HG03175 (cell line): ENCODE results near the gene TRAF3.

Source experiments
- ATAC-seq: cut with Tn5 transposase; IDR thresholded peaks from one replicate; pipeline ENCODE4 v1.9.1; 2021; ENCODE audit warnings: mild to moderate bottlenecking, moderate library complexity; ENCODE audit not compliant: unreplicated experiment

The TRAF3 gene

GRCh38 chr14:102905116-102906108, 128.2 kb downstream of the TRAF3 start:
- no peak for ATAC-seq

DNA sequence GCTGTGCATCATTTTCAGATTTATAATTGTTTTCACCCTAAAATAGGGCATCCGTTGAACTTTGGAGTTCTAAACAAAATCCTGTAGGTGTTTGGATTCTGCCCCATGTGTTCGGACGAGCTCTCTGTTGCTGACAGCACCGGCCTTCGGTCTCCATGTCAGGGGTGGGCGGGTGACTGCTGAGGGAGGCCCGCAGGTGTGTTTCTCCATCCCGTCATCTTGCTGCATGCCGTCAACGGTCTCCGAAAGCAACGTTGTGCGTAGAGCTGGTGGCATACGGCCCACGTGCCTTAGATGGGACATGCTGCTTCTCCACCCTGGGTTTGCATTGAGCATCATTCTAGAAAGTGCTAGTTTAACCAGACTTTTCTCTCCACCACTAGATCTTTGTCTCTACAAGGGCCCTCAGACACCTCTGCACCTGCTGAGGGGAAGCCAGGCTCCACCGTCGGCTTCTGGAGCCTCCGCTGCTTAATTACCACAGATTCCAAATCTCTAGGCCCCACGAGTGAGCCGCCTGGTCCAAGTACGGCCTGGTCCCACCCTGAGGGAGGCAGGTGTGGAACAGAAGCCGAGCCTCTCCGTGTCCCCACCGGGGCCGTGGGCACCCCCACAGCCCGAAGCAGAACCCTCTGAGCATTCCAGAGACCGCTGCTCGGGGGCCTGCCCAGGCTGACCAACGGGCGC, 129.5 kb downstream of the TRAF3 start:
- no peak for ATAC-seq

DNA sequence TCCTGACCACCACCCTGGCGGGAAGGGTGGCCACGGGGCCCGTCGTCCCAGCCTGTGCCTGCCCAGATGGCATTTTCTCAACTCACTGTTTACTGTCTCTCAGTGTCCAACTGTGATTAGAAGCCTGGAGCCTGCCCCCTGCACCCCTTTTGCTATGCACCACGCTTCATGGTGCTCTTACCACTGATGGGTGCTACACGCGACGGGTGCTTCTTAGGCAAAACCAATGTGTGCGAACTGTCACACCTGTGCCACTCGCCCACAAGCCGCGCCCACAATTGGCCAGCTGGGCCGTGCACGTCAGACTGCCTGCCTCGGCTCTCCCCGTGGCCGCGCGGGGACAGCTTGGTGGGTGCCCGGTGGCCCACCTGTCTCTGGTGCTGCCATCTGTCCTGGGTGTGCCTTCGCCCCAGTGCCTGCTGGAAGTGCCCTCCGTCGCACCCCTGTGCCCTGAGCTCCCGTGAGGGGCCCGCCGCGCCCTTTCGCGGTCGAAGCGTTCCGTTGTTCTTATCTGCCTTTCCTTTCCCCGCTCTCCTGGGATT, 130.1 kb downstream of the TRAF3 start:
- ATAC-seq, result no peak

GRCh38 chr14:102907980-102908730, 130.9 kb downstream of the TRAF3 start:
- no peak for ATAC-seq

GRCh38 chr14:102908766-102909455, 131.7 kb downstream of the TRAF3 start:
- no peak for ATAC-seq

DNA sequence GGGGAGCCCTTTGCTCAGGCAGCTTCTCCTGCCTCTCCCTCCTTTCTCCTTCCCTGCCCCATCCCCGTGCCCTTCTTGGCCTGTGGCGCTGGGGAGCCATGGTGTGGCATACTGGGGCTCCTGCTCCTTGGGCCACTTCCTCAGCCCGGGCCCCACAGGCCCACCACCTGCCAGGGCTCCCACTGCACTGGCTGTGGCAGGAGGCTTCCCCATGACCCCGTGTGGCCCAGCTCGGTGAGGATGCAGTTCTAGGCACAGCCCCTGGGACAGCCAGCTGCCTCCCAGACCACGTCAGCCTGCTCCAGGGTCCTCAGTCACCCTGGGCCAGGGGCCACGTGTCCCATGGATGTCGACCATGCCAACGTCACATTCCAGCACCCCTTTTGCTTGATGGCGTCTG, 132.2 kb downstream of the TRAF3 start:
- no peak for ATAC-seq

GRCh38 chr14:102909911-102910310, 132.7 kb downstream of the TRAF3 start:
- ATAC-seq, result no peak

DNA sequence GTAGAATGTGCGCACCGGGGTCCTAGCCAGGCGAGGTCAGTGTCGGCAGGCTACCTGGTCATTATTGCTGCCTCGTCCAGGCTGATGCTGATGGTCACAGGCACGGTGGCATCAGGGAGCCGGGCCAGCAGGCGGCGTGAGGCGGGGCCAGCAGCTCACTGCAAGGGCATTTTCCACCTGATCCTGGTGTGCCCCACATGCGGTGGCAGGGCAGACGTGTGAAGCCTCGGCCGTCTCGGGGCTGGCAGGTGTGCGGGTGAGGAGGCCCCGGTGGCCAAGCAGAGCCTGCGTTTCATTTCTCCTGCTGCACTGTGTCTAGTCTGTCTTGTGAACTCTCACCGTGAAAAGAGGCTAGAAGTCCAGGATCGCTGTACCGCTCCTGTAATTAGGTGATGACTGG, 133.2 kb downstream of the TRAF3 start:
- ATAC-seq, result no peak

DNA sequence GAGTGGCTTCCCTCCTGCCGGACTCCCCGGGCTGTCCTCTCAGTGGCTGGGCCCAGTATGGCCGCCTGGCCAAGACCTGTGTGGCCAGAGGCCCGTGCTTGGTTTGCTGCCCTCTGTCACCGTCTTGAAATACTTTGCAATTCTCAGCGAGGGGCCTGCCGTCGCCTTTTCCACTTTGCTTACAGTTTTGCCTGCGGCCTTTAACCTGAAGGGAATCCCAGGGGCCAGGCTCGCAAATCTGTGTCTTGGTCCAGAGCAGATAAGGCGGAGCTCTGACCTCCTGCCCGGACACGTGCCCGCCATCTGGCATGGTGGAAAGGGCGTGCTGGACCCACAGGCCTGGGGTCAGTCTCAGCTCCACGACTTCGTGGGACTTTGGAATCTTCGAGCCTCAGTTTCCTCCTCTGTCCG, 134.3 kb downstream of the TRAF3 start:
- ATAC-seq, result no peak

DNA sequence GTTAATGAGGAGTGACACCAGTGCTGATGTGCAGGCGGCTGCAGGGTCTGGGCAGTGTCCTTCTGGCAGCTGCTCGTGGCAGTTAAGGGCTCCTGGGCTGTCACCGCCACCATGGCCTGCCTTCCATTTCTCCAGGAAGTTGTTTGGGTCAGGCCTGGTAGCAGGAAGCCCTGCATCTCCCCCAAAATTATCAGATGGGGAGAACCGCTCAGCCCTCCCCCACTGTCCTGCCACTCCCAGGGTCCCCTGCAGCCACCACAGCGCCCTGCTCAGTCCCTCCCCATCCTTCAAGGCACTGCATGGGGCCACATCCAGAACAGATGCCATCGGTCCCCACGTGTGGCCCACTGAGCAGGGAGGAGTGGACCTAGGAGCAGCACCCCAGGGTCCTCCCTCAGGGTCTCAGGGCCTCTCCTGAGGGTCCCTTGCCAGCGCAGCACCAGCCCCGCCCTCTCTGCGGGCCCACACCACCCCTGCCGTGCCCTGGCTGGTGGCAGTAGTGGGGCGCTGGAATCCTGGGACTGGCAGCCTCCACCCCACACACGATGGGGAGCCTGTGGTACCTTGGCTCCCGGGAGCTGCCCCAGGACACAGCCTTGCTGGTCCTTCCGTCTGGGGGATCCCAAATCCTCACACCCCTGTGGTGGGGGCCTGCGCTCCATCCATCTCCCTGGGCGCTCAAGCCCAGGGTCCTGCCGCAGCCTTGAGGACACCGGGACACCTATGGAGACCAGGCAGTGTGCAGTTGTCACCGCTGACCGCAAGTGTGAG, 134.9 kb downstream of the TRAF3 start:
- ATAC-seq, result no peak

DNA sequence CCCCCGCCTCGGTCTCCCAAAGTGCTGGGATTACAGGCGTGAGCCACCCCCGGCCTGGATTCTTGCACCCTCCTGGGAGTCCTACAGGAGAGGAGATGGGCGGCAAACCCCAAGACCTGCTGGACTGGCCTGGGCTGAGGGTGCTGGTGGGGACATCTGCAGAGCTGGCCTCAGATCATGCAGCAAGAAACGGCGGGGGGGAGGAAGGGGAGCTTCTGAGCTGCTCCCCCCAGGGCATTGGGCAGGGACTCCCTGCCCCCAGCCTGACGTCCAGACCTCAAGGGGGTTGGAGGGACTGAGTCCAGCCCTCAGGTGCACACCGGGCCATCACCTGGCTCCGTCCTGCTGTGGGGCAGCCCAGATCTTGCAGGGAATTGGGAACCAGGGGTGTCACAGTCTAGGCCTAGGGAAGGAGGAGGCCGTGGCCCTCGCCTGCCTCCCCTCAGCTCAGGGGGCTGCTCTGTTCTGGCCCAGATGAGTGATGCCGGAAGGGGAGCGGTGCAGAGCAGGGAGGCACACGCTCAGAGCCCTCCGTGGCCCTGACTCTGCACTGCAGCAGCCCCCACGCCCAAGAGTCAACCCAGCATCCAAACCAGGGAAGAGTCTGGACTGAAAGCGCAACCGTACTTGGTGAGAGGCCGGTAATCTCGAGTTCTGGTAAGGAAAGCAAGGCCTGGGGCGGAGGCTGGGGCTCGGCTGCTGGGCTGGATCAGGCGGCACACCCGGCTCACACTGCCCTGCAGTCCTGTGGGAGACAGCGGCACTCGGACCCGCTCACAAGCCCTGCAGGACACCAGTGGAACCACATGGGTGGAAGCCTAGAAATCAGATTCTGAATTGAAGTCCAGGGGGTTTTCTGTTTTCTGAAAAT, 136.3 kb downstream of the TRAF3 start:
- ATAC-seq, result no peak

- ATAC-seq, result no peak
Measured at GRCh38 chr14:102914474-102915291, 137.4 kb downstream of the TRAF3 start.

DNA sequence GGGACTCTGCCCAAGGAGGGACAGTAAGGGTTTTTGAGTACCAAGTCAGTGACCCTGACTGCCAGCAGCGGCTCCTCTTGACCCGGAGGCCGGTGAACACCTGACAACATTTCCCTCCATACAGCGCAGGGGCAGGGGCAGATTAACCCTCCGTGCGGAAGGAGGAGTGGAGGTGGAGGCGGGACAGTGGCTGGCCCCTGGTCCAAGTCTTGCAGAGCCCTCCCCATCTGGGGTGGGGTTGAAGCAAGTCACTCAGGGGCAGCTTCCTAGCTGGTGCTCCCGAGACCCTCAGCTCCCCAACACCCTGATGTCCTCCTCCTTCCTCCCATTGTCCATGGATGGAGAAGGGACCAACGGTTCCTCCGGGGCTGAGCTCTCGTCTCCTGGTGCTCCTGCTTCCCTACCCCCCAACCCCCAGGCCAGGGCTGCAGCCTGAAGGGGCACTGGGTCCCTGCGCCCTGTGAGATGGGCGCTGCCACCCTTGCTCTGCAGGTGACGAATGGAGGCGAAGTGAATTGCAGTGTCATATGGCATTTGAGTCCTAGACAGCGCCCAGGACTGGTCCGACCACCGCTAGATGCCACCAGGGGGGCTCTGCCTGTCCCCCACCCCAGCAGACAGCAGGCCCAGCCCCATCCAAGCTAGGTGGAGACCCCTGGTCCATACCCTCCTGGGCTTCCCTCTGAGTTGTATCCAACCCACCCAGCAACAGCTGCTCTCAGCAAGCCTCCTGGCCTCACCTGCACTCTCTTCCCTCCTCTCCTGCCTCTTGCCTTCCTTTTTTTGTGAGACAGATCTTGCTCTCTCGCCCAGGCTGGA, 138.3 kb downstream of the TRAF3 start:
- no peak for ATAC-seq

DNA sequence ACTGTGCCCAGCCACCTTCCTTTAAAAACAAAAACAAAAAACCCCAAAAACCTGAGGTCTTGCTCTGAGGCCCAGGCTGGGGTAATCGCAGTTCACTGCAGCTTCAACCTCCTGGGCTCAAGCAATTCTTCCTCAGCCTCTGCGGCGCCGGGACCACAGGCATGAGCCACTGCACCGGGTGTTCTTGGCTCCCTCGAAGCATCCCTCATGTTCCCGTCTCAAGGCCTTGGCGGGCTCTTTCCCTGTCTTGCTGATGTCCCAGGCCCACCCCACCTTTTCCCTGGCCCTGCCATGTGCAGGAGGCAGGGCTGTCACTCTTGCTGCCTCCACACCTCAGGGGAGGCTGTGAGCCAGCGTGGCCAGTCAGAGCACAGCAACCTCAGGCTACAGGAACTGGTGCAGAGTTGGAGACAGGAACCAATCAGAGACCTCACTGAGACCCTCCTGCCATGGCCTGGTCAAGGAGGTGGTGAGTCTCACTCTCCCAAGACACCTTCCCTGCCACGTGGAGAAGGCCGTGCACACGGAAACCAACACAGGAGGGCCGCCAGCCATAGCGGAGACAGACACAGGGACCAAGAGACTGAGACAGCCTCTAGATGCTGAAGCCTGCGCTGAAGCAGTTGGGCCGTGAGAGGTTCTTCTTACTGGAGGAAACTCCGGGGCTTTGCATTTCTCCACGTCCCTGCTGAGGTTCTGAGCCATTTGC, 139.3 kb downstream of the TRAF3 start:
- ATAC-seq, result no peak

DNA sequence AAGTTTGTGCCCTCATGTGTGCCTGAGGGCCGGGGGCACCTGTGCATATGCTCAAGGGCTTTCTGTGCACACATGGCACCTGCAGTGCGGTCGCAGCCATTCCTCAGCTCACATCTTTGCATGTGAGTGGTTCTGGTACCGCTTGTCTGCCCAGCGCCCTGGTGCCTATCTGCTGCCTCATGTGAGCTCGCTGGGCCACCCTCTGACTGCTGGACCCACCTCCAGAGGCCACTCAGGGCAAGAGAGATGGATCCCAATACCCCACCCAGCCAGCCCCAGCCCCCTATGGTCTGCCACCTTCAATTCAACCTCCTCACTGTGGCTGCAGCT, 139.8 kb downstream of the TRAF3 start:
- no peak for ATAC-seq

DNA sequence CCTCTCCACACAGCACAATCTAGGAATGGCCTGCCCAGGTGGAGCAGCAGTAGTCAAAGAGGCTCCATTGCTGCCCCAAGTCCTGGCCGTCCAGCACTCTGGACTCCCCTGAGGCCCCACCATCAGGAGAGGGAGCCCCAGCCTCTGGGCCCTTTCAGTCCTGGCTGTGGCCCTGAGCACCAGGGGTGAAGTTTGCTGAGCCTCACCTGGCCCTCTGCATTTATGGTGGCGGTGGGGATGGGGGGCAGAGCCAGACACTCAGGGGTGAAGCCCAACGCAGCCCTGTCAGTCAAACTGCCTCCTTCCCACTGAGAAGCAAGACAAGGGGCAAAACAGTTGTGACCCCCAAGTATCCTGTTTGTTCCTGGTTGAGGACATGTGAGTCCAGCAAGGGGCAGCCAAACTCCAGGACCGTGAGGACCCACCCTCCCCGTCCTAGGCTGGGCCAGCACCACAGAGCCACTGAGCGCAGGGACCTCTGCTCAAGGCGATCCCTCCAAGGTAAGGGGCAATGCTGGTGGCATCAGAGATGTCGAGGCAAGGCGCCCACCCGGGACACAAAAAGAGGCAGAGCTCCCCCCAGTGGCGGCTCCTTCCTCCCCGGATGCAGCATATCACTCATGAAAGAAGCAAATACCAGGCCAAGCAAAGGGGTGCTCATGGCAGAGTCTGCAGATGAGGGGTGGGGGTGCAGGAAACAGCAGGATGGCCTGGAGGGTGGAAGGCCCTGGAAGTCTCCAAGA, 140.4 kb downstream of the TRAF3 start:
- no peak for ATAC-seq
